ENCODE measurements around the gene RALBP1.

The RALBP1 gene

GRCh38 chr18:9578306-9578705 lies 103.0 kb downstream of the RALBP1 start:
- Histone ChIP-seq H3K27me3 (ENCODE audit: control insufficient read depth, insufficient read depth, low read length) (no peaks in the 10 kb centered on the region), H3K4me1 (no peaks in the 10 kb centered on the region), H3K4me3 (ENCODE audit: low read depth, low read length) (no peak overlapping the region), H3K4me2 (ENCODE audit: low read length) (no peak overlapping the region), H3K36me3 (ENCODE audit: control insufficient read depth, insufficient read depth, low read length) (no peaks in the 10 kb centered on the region), H2AFZ (no peak overlapping the region), H3K9ac (no peak overlapping the region), H3K27ac (no peak overlapping the region), H3K9me3 (ENCODE audit: control insufficient read depth, low read length) (peaks cover 3% of the 10 kb centered on the region), H3K79me2 (no peaks in the 10 kb centered on the region)
- no peak for TF ChIP-seq CTCF (IDR thresholded peaks at IDR 0.05)

GRCh38 chr18:9581667-9582066 lies 106.4 kb downstream of the RALBP1 start:
- Histone ChIP-seq H3K4me1 (no peaks in the 10 kb centered on the region), H3K9me3 (ENCODE audit: control insufficient read depth, low read length) (peaks cover 3% of the 10 kb centered on the region), H3K27me3 (ENCODE audit: control insufficient read depth, insufficient read depth, low read length) (no peaks in the 10 kb centered on the region), H3K36me3 (ENCODE audit: control insufficient read depth, insufficient read depth, low read length) (no peaks in the 10 kb centered on the region), H3K4me3 (ENCODE audit: low read depth, low read length) (no peak overlapping the region), H3K4me2 (ENCODE audit: low read length) (no peak overlapping the region), H3K79me2 (no peaks in the 10 kb centered on the region), H3K9ac (no peak overlapping the region), H3K27ac (no peak overlapping the region), H2AFZ (no peak overlapping the region)
- TF ChIP-seq CTCF (IDR thresholded peaks at IDR 0.05) = no peak

DNA sequence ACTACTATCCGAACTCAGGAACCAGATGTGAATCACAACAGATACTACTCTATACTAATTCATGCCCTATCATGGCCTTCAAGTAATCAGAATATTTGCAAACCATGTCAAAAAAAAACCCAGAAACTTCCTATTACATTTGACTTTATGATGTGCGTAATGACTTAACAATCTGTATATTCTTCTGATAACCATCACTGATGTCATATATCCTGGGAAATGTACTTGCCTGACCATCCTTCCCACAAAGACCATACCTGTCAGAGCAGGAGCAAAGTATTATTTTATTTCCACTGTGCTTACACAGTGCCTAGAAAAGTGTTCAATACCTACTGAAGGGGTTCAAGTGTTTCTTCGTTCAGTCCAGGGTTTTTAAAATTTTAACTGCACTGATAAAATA lies 111.5 kb downstream of the RALBP1 start:
- H3K4me2 ChIP-seq (ENCODE audit: low read length) = no peak overlapping the region
- H3K36me3 ChIP-seq (ENCODE audit: control insufficient read depth, insufficient read depth, low read length) = no peaks in the 10 kb centered on the region
- no peak overlapping the region for H2AFZ ChIP-seq
- no peaks in the 10 kb centered on the region for H3K4me1 ChIP-seq
- no peak overlapping the region for H3K27ac ChIP-seq
- H3K4me3 ChIP-seq (ENCODE audit: low read depth, low read length) = no peak overlapping the region
- H3K79me2 ChIP-seq = peaks cover 7% of the 10 kb centered on the region
- H3K27me3 ChIP-seq (ENCODE audit: control insufficient read depth, insufficient read depth, low read length) = no peaks in the 10 kb centered on the region
- TF ChIP-seq CTCF (IDR thresholded peaks at IDR 0.05) = no peak
- no peak overlapping the region for H3K9ac ChIP-seq
- peaks cover 3% of the 10 kb centered on the region for H3K9me3 ChIP-seq (ENCODE audit: control insufficient read depth, low read length)

Data from parathyroid adenoma (tissue), 2 donors.